H1 (cell line): ENCODE data around the gene SLC2A4. TPM values are rescaled to one million over a fixed set of nuclear protein-coding genes. Genes with fewer than 3 reads are reported as not detected.

Experiments
- CTCF ChIA-PET: fragments of 300-600 bp; sonication (Branson Sonifier 250); formaldehyde crosslinking; loops from one replicate; lab custom pipeline; 2021; ENCODE audit not compliant: partially characterized antibody; lab: Charles Lee
- POLR2A ChIA-PET: fragments of 300-600 bp; sonication (Branson Sonifier 250); formaldehyde crosslinking; loops from one replicate; lab custom pipeline; 2021; ENCODE audit warnings: inconsistent platforms; ENCODE audit not compliant: partially characterized antibody; lab: Charles Lee
- DNase-seq, 2 experiments: peaks; one replicate each; pipeline versions ENCODE4 v3.0.0 to v3.0.0-alpha.2; 2010 to 2022; ENCODE audit warnings: low spot score in 2 of 2, low read depth in 1 of 2, mixed read lengths in 1 of 2
- FAIRE-seq: peaks from 2 replicates; lab custom pipeline; 2011; peaks lifted over from hg19 to GRCh38; lab: Jason Lieb, UNC
- H2AFZ ChIP-seq: 2 replicates; pipeline ENCODE4 v1.8.1; 2012; ENCODE audit warnings: low read length, inconsistent platforms
- H2AK5ac ChIP-seq: 2 replicates; pipeline ENCODE4 v1.6.1; 2013; ENCODE audit warnings: low read depth, low read length
- H2BK120ac ChIP-seq: replicated peaks from 2 replicates; pipeline ENCODE3; 2013; ENCODE audit warnings: low read depth, low read length, inconsistent platforms
- H2BK12ac ChIP-seq: 2 replicates; pipeline ENCODE4 v1.6.1; 2013; ENCODE audit warnings: low read depth, low read length
- H2BK15ac ChIP-seq: 2 replicates; pipeline ENCODE4 v1.6.1; 2013; ENCODE audit warnings: low read length
- H2BK20ac ChIP-seq: 2 replicates; pipeline ENCODE4 v1.6.1; 2013; ENCODE audit warnings: low read length
- H2BK5ac ChIP-seq: 2 replicates; pipeline ENCODE4 v1.6.1; 2013; ENCODE audit warnings: low read depth, low read length
- H3K14ac ChIP-seq: 2 replicates; pipeline ENCODE4 v1.6.1; 2013; ENCODE audit warnings: inconsistent platforms; ENCODE audit not compliant: insufficient read length
- H3K18ac ChIP-seq: 2 replicates; pipeline ENCODE4 v1.6.1; 2013; ENCODE audit warnings: low read length; ENCODE audit errors: extremely low read depth
- H3K23ac ChIP-seq: 2 replicates; pipeline ENCODE4 v1.6.1; 2013; ENCODE audit warnings: inconsistent platforms; ENCODE audit not compliant: insufficient read length
- H3K23me2 ChIP-seq: 2 replicates; pipeline ENCODE4 v1.6.1; 2013; ENCODE audit warnings: low read depth, low read length
- H3K27ac ChIP-seq: 2 replicates; pipeline ENCODE4 v1.6.1; 2011; ENCODE audit warnings: low read depth, low read length, inconsistent platforms
- H3K27me3 ChIP-seq, 4 experiments: replicated peaks in 1 of 4; 1 replicate in 1 of 4; 2 replicates in 3 of 4; pipeline versions ENCODE4 v1.6.1 to v1.8.1; 2011 to 2013; ENCODE audit warnings: low read length in 3 of 4, mild to moderate bottlenecking in 3 of 4, inconsistent platforms in 2 of 4, mixed read lengths in 2 of 4, moderate library complexity in 1 of 4; ENCODE audit not compliant: control insufficient read depth in 3 of 4, insufficient read depth in 3 of 4; ENCODE audit errors: extremely low read depth in 1 of 4
- H3K36me3 ChIP-seq, 4 experiments: 2 replicates each; pipeline versions ENCODE4 v1.6.1 to v1.8.1; 2011 to 2013; ENCODE audit warnings: mild to moderate bottlenecking in 4 of 4, low read length in 3 of 4, moderate library complexity in 2 of 4, control low read depth in 1 of 4, inconsistent platforms in 1 of 4; ENCODE audit not compliant: insufficient read depth in 4 of 4, control insufficient read depth in 2 of 4
- H3K4ac ChIP-seq: replicated peaks from 2 replicates; pipeline ENCODE3; 2013; ENCODE audit warnings: low read length, low read depth, mixed read lengths, inconsistent platforms; ENCODE audit not compliant: insufficient read length
- H3K4me1 ChIP-seq, 4 experiments: replicated peaks in 1 of 4; 1 replicate in 1 of 4; 2 replicates in 3 of 4; pipeline versions ENCODE4 v1.6.1 to v1.8.1; 2011 to 2013; ENCODE audit warnings: low read length in 3 of 4, inconsistent platforms in 2 of 4, mixed read lengths in 1 of 4; ENCODE audit not compliant: insufficient read depth in 4 of 4, control insufficient read depth in 3 of 4
- H3K4me2 ChIP-seq, 2 experiments: 2 replicates each; pipeline versions ENCODE4 v1.6.1 to v1.8.1; 2011 to 2013; ENCODE audit warnings: low read depth in 2 of 2, low read length in 2 of 2, control low read depth in 1 of 2, inconsistent platforms in 1 of 2, mild to moderate bottlenecking in 1 of 2; ENCODE audit not compliant: insufficient read depth in 1 of 2
- H3K4me3 ChIP-seq, 4 experiments: fragments of 200-600, 300-600 bp in 1 of 4; sonication (generic), shearing (Covaris generic), sonication (Bioruptor Twin) in 1 of 4; 2 replicates each; pipeline versions ENCODE4 v1.5.1 to v1.8.1; 2011 to 2016; ENCODE audit warnings: low read length in 4 of 4, low read depth in 3 of 4, control low read depth in 2 of 4, inconsistent platforms in 2 of 4, mild to moderate bottlenecking in 2 of 4, mixed read lengths in 1 of 4, moderate library complexity in 1 of 4; ENCODE audit not compliant: insufficient read depth in 2 of 4; ENCODE audit errors: extremely low read depth in 1 of 4
- H3K56ac ChIP-seq: replicated peaks from 2 replicates; pipeline ENCODE3; 2013; ENCODE audit warnings: low read depth, mild to moderate bottlenecking, mixed read lengths, low read length, inconsistent platforms; ENCODE audit not compliant: insufficient read length
- H3K79me1 ChIP-seq: 2 replicates; pipeline ENCODE4 v1.6.1; 2013; ENCODE audit warnings: low read depth, low read length, control low read depth
- H3K79me2 ChIP-seq, 2 experiments: 2 replicates each; pipeline versions ENCODE4 v1.6.1 to v1.8.1; 2012 to 2013; ENCODE audit warnings: low read length in 2 of 2, mild to moderate bottlenecking in 2 of 2, inconsistent platforms in 1 of 2; ENCODE audit not compliant: insufficient read depth in 2 of 2, control insufficient read depth in 1 of 2
- H3K9ac ChIP-seq, 4 experiments: replicated peaks in 1 of 4; 1 replicate in 1 of 4; 2 replicates in 3 of 4; pipeline versions ENCODE4 v1.6.1 to v1.8.1; 2011 to 2013; ENCODE audit warnings: low read depth in 3 of 4, low read length in 3 of 4, control low read depth in 2 of 4, mild to moderate bottlenecking in 2 of 4, moderate library complexity in 2 of 4, inconsistent platforms in 1 of 4; ENCODE audit errors: extremely low read depth in 1 of 4
- H3K9me3 ChIP-seq, 2 experiments: 2 replicates each; pipeline versions ENCODE4 v1.6.1 to v1.8.1; 2012 to 2013; ENCODE audit warnings: mild to moderate bottlenecking in 2 of 2, moderate library complexity in 2 of 2, control low read depth in 1 of 2, inconsistent platforms in 1 of 2, low read depth in 1 of 2, low read length in 1 of 2, mixed read lengths in 1 of 2; ENCODE audit not compliant: insufficient read depth in 2 of 2
- H4K20me1 ChIP-seq, 2 experiments: replicated peaks in 1 of 2; 2 replicates each; pipeline versions ENCODE3 to v1.8.1; 2011 to 2013; ENCODE audit warnings: inconsistent platforms in 2 of 2, low read length in 2 of 2, mild to moderate bottlenecking in 1 of 2; ENCODE audit not compliant: insufficient read depth in 2 of 2, control insufficient read depth in 1 of 2
- H4K5ac ChIP-seq: 2 replicates; pipeline ENCODE4 v1.6.1; 2013; ENCODE audit warnings: low read length, low read depth, mixed read lengths, inconsistent platforms; ENCODE audit not compliant: insufficient read length
- H4K8ac ChIP-seq: 2 replicates; pipeline ENCODE4 v1.8.0; 2013; ENCODE audit warnings: mild to moderate bottlenecking, moderate library complexity, low read length, inconsistent platforms; ENCODE audit not compliant: insufficient read depth; ENCODE audit errors: extremely low read depth
- H4K91ac ChIP-seq: replicated peaks from 2 replicates; pipeline ENCODE3; 2013; ENCODE audit warnings: low read length, mixed read lengths, inconsistent platforms; ENCODE audit not compliant: insufficient read length
- CBX5 ChIP-seq: fragments of 300-800, 300-1000 bp; sonication (generic); IDR thresholded peaks from 2 replicates; pipeline ENCODE4 v1.7.1; 2016; ENCODE audit warnings: antibody characterized with exemption, low read length, low read depth
- CEBPB ChIP-seq: IDR thresholded peaks from 2 replicates; pipeline ENCODE4 v1.6.1; 2012; ENCODE audit warnings: low read depth, low read length
- CTBP2 ChIP-seq: IDR thresholded peaks from 2 replicates; pipeline ENCODE4 v1.7.0; 2011; ENCODE audit warnings: borderline replicate concordance, mild to moderate bottlenecking, moderate library complexity, mixed read lengths, low read length; ENCODE audit not compliant: insufficient read depth, insufficient read length
- FOSL1 ChIP-seq: IDR thresholded peaks from 2 replicates; pipeline ENCODE4 v1.6.1; 2011; ENCODE audit warnings: mild to moderate bottlenecking, low read depth, low read length, moderate library complexity; ENCODE audit not compliant: insufficient read depth
- HDAC6 ChIP-seq: IDR thresholded peaks from one replicate; pipeline ENCODE4 v1.7.1; 2012; ENCODE audit warnings: low read depth, mild to moderate bottlenecking, inconsistent platforms, low read length, moderate library complexity
- KDM1A ChIP-seq: fragments of 200-600, 300-600 bp; sonication (generic); IDR thresholded peaks from 2 replicates; pipeline ENCODE4 v1.7.1; 2016; ENCODE audit warnings: mild to moderate bottlenecking, low read length, borderline replicate concordance
- KDM4A ChIP-seq: IDR thresholded peaks from one replicate; pipeline ENCODE4 v1.7.1; 2012; ENCODE audit warnings: low read depth, mild to moderate bottlenecking, moderate library complexity, low read length, inconsistent platforms; ENCODE audit not compliant: severe bottlenecking
- KDM5A ChIP-seq: fragments of 200-600 bp; IDR thresholded peaks from 2 replicates; pipeline ENCODE4 v1.7.1; 2012; ENCODE audit warnings: mild to moderate bottlenecking, low read length, inconsistent platforms, mixed read lengths
- RBBP5 ChIP-seq: IDR thresholded peaks from 2 replicates; pipeline ENCODE4 v1.7.1; 2012; ENCODE audit warnings: low read depth, mild to moderate bottlenecking, inconsistent platforms, low read length, moderate library complexity, borderline replicate concordance
- SUZ12 ChIP-seq: fragments of 200-600 bp; sonication (generic); IDR thresholded peaks from 2 replicates; pipeline ENCODE4 v1.6.1; 2012; ENCODE audit warnings: mild to moderate bottlenecking, inconsistent platforms, low read length, moderate library complexity, mixed read lengths
- USF2 ChIP-seq: IDR thresholded peaks from 2 replicates; pipeline ENCODE4 v1.6.1; 2011; ENCODE audit warnings: low read length, improper control_type of control experiment
- ZNF274 ChIP-seq: IDR thresholded peaks from 2 replicates; pipeline ENCODE4 v1.7.0; 2012; ENCODE audit warnings: low read length, borderline replicate concordance; ENCODE audit errors: extremely low read depth
- WGBS, 2 experiments: shearing (Covaris generic) in 1 of 2; methylation state at CpG; one replicate each; pipeline versions ENCODE4 v1.1.6 to v1.1.7; 2013 to 2015; ENCODE audit warnings: low lambda C conversion rate in 2 of 2, mixed read lengths in 2 of 2, inconsistent platforms in 1 of 2, low coverage in 1 of 2, missing lambda C conversion rate in 1 of 2; ENCODE audit not compliant: insufficient replicate concordance in 2 of 2, insufficient coverage in 1 of 2, insufficient read length in 1 of 2; ENCODE audit errors: extremely low coverage in 1 of 2, missing lambda C conversion rate in 1 of 2; 5-methylcytosine and 5-hydroxymethylcytosine counted together
- polyA plus RNA-seq, 7 experiments: library from polyadenylated mRNA; depleted of rRNA in 3 of 7; stranded (reverse) in 5 of 7; unstranded in 2 of 7; fragments of >200 nt in 5 of 7; fragments of 200-250 nt in 2 of 7; gene quantifications; 1 replicate in 5 of 7; 2 replicates in 1 of 7; 4 replicates in 1 of 7; pipeline versions ENCODE4 v1.2.1 to v1.2.3, GENCODE V29; 2011 to 2013; ENCODE audit warnings: missing spikeins in 2 of 7, mixed read lengths in 2 of 7
- total RNA-seq: library from RNA; stranded (reverse); fragmentation: NEBNext Ultra II Directional; extraction: Animal tissue kit (Norgen Biotek cat#: 25700); gene quantifications from 2 replicates; pipeline ENCODE4 v1.2.1, GENCODE V29; 2021

Gene SLC2A4
- total and polyA plus RNA-seq, 2 of the 8 experiments (the other 6 are each of a cell fraction or from before 2014, with no cell fraction given), result 5.7 to 6.9 TPM

- Histone ChIP-seq H3K23me2 (peaks cover 8% of the 10 kb centered on the region), H3K9me3 (no peaks in the 10 kb centered on the region), H3K4me1 (peaks cover 0 to 16% (median 6%) of the 10 kb centered on the region in 4 experiments; a peak in 6 of 7 replicates), H4K91ac (no peak overlapping the region), H2AFZ (no peak overlapping the region), H3K4me3 (no peak overlapping the region), H3K14ac (no peak overlapping the region), H4K20me1 (peaks cover 2 to 13% of the 10 kb centered on the region in 2 experiments), H3K36me3 (peaks cover 16 to 25% (median 24%) of the 10 kb centered on the region in 4 experiments), H3K56ac (no peak overlapping the region), H2AK5ac (no peak overlapping the region), H3K4me2 (no peak overlapping the region), H3K79me1 (peaks cover 2% of the 10 kb centered on the region; the same call in 1 of the 2 replicates), H2BK120ac (no peak overlapping the region), H3K27ac (no peak overlapping the region), H2BK5ac (no peak overlapping the region), H4K8ac (0 out of 2 replicates have a peak overlapping the region, but pooled peaks have one; percentile 6), H2BK20ac (no peak overlapping the region), H2BK12ac (no peak overlapping the region), H3K79me2 (peaks cover 0 to 14% of the 10 kb centered on the region in 2 experiments; a peak in 2 of 4 replicates), H3K4ac (no peak overlapping the region), H3K23ac (no peak overlapping the region), H4K5ac (no peak overlapping the region), H2BK15ac (no peak overlapping the region), H3K18ac (no peak overlapping the region), H3K9ac (no peak overlapping the region), H3K27me3 (no peaks in the 10 kb centered on the region; a peak in 1 of 7 replicates)
- CTCF ChIA-PET, result interaction anchor here (1.2 to 9.3 kb wide), 8 partner anchors 8 to 65 kb away, joined by 3 to 167 read pairs (median 5); partner anchors contain the start of gene TMEM95
- no peak for FAIRE-seq
- 90% methylated on average over 7 of the region's 7 CpGs; no CpG with 5 or more reads in 1 of the 2 experiments for WGBS, 2 experiments
- POLR2A ChIA-PET, result interaction anchor here (1.2 to 13.4 kb wide), 4 partner anchors 11 to 21 kb away, joined by 3 to 223 read pairs (median 22); partner anchors contain the start of genes ACAP1 and GPS2
- DNase-seq, result no peak
- TF ChIP-seq ZNF274, result no peak
- TF ChIP-seq SUZ12, result no peak
- no peak for TF ChIP-seq CTBP2
- TF ChIP-seq KDM1A, result no peak
- TF ChIP-seq CBX5, result no peak
- no peak for TF ChIP-seq HDAC6
- TF ChIP-seq RBBP5, result no peak
- no peak for TF ChIP-seq KDM4A
- TF ChIP-seq CEBPB, result no peak
- TF ChIP-seq FOSL1, result no peak
- TF ChIP-seq USF2, result no peak
- TF ChIP-seq KDM5A, result no peak
These were observed 45.5 kb downstream of the SLC2A4 start for GRCh38 chr17:7327056-7327455.
